B cell (primary cell): Measurements from ENCODE around the gene ALX3. TPM values are rescaled to one million over a fixed set of nuclear protein-coding genes. Genes with fewer than 3 reads are reported as not detected.

Source experiments
- ATAC-seq: fragments of 200-7000 bp; cut with Tn5 transposase; one replicate; pipeline ENCODE4 v1.10.0; 2021; ENCODE audit warnings: low read depth, mild to moderate bottlenecking, moderate number of reproducible peaks, moderate library complexity
- CTCF ChIA-PET: fragments of 350-600 bp; sonication (Branson Sonifier 250); formaldehyde crosslinking; loops from one replicate; lab custom pipeline; 2021; ENCODE audit warnings: antibody characterized with exemption, inconsistent platforms; lab: Charles Lee
- POLR2A ChIA-PET: fragments of 350-600 bp; sonication (Branson Sonifier 250); formaldehyde crosslinking; loops from one replicate; lab custom pipeline; 2021; ENCODE audit warnings: antibody characterized with exemption; lab: Charles Lee
- DNase-seq: peaks from one replicate; pipeline ENCODE4 v3.0.0; 2013
- H2AFZ ChIP-seq: 2 replicates; pipeline ENCODE4 v1.6.1; 2012; ENCODE audit warnings: mild to moderate bottlenecking, low read depth, low read length; ENCODE audit not compliant: insufficient read depth, poor library complexity, severe bottlenecking
- H3K27ac ChIP-seq, 2 donors: 1 replicate in 1 of 2; 2 replicates in 1 of 2; pipeline ENCODE4 v1.5.1; 2012 to 2013; ENCODE audit warnings: low read length in 2 of 2, mild to moderate bottlenecking in 2 of 2, moderate library complexity in 1 of 2
- H3K27me3 ChIP-seq, 4 experiments: fragments of 200-600 bp in 1 of 4; sonication (generic) in 1 of 4; replicated peaks in 1 of 4; 1 replicate in 2 of 4; 2 replicates in 2 of 4; pipeline versions ENCODE4 v1.6.1 to v1.7.0; 2013 to 2016; ENCODE audit warnings: low read length in 3 of 4, mild to moderate bottlenecking in 2 of 4, mixed read lengths in 1 of 4, moderate library complexity in 1 of 4; ENCODE audit not compliant: insufficient read depth in 4 of 4, control insufficient read depth in 3 of 4; ENCODE audit errors: control extremely low read depth in 1 of 4
- H3K36me3 ChIP-seq, 2 experiments: replicated peaks in 1 of 2; 1 replicate in 1 of 2; 2 replicates in 1 of 2; pipeline versions ENCODE4 v1.6.1 to v1.7.1; 2013; ENCODE audit warnings: low read length in 1 of 2; ENCODE audit not compliant: insufficient read depth in 2 of 2, control insufficient read depth in 1 of 2; ENCODE audit errors: control extremely low read depth in 1 of 2, extremely low read depth in 1 of 2
- H3K4me1 ChIP-seq, 2 donors: fragments of 200-600 bp in 1 of 2; sonication (generic) in 1 of 2; 1 replicate in 1 of 2; 2 replicates in 1 of 2; pipeline versions ENCODE4 v1.5.1 to v1.6.1; 2013 to 2017; ENCODE audit warnings: low read length in 2 of 2; ENCODE audit not compliant: control insufficient read depth in 2 of 2, insufficient read depth in 2 of 2
- H3K4me2 ChIP-seq: replicated peaks from 2 replicates; pipeline ENCODE3; 2012; ENCODE audit warnings: mild to moderate bottlenecking, low read depth, low read length; ENCODE audit not compliant: poor library complexity, severe bottlenecking
- H3K4me3 ChIP-seq, 5 experiments: fragments of 200-600 bp in 1 of 5; sonication (generic) in 1 of 5; 1 replicate in 3 of 5; 2 replicates in 2 of 5; pipeline versions ENCODE4 v1.5.1 to v1.7.0; 2011 to 2016; ENCODE audit warnings: low read length in 4 of 5, mild to moderate bottlenecking in 4 of 5, low read depth in 2 of 5, control low read depth in 1 of 5, moderate library complexity in 1 of 5; ENCODE audit not compliant: insufficient read depth in 1 of 5; ENCODE audit errors: control extremely low read depth in 1 of 5, extremely low read depth in 1 of 5
- H3K79me2 ChIP-seq: fragments of 200-600 bp; sonication (generic); one replicate; pipeline ENCODE4 v1.6.0; 2016; ENCODE audit warnings: low read length; ENCODE audit not compliant: control insufficient read depth, insufficient read depth
- H3K9ac ChIP-seq: fragments of 200-600 bp; sonication (generic); 2 replicates; pipeline ENCODE4 v1.6.1; 2017; ENCODE audit warnings: mild to moderate bottlenecking, low read length, moderate library complexity
- H3K9me3 ChIP-seq, 3 donors: one replicate each; pipeline versions ENCODE4 v1.6.1 to v1.7.1; 2013; ENCODE audit warnings: low read length in 2 of 3; ENCODE audit not compliant: control insufficient read depth in 2 of 3, insufficient read depth in 1 of 3; ENCODE audit errors: control extremely low read depth in 1 of 3
- H4K20me1 ChIP-seq: 2 replicates; pipeline ENCODE4 v1.6.0; 2012; ENCODE audit warnings: mild to moderate bottlenecking, low read length; ENCODE audit not compliant: insufficient read depth, control insufficient read depth, poor library complexity, severe bottlenecking
- H3K27ac Mint-ChIP-seq: one replicate; pipeline ENCODE4 v1.8.0; 2021; ENCODE audit warnings: mixed read lengths
- H3K27me3 Mint-ChIP-seq: one replicate; pipeline ENCODE4 v1.8.0; 2021; ENCODE audit warnings: mixed read lengths
- H3K4me1 Mint-ChIP-seq: one replicate; pipeline ENCODE4 v1.8.0; 2021; ENCODE audit warnings: mixed read lengths
- H3K4me3 Mint-ChIP-seq: one replicate; pipeline ENCODE4 v1.8.0; 2021; ENCODE audit warnings: mixed read lengths
- H3K9me3 Mint-ChIP-seq: one replicate; pipeline ENCODE4 v1.8.0; 2022; ENCODE audit warnings: mixed read lengths; ENCODE audit not compliant: insufficient read depth
- CTCF ChIP-seq: fragments of 200-600 bp; IDR thresholded peaks from one replicate; pipeline ENCODE4 v1.8.0; 2022; ENCODE audit warnings: antibody characterized with exemption, mild to moderate bottlenecking
- EZH2 ChIP-seq: IDR thresholded peaks from 2 replicates; pipeline ENCODE4 v1.6.1; 2012; ENCODE audit warnings: borderline replicate concordance, low read depth, mild to moderate bottlenecking, moderate library complexity, low read length; ENCODE audit not compliant: insufficient read depth, poor library complexity, severe bottlenecking
- WGBS: methylation state at CpG from one replicate; pipeline ENCODE4 v1.1.5; 2013; ENCODE audit warnings: missing lambda C conversion rate; ENCODE audit not compliant: insufficient coverage; 5-methylcytosine and 5-hydroxymethylcytosine counted together
- intact Hi-C: fragments of 100-400 bp; cut with micrococcal nuclease; formaldehyde crosslinking; loops from one replicate; pipeline ENCODE4 v1.10.0; 2022
- polyA plus RNA-seq: library from polyadenylated mRNA; depleted of rRNA; stranded (reverse); fragments of >200 nt; gene quantifications from 2 replicates; pipeline ENCODE4 v1.2.3, GENCODE V29; 2012
- total RNA-seq, 2 donors: library from RNA; stranded (reverse); fragments of 120-200 nt in 1 of 2; gene quantifications; 1 replicate in 1 of 2; 2 replicates in 1 of 2; pipeline versions ENCODE4 v1.2.3 to v1.2.4, GENCODE V29; 2013 to 2022

Gene ALX3
- total and polyA plus RNA-seq, 2 donors (not counting 1 experiment from before 2014, with no cell fraction given) = not detected

DNA sequence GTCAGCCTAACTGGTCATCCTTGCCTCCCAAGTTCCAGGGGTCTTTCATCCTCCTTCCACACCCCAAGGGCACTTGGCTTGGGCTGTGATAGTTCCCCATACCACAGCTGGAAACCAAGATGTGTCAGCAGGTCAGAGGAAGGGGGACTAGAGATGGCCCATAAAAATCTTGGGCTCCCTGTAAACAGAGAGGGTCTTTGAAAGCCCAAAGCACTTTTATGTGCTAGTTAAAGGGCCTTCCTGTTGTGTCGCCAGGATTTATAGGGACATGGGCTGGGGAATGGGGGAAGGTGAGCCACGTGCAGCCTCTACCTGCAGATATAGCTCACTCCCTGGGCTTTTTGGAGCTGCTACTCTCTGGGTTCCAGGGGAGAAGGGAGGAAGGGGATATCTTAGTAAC lies 29.9 kb upstream of the ALX3 start:
- peaks cover 0 to 3% (median 0%) of the 10 kb centered on the region in 4 experiments for H3K27me3 ChIP-seq
- H3K36me3 ChIP-seq = no peaks in the 10 kb centered on the region
- no peak for ATAC-seq
- ChIA-PET POLR2A (no interaction called here), CTCF (interaction anchor here (2.4 to 6.6 kb wide), 2 partner anchors 12 to 48 kb away, joined by 6 to 93 read pairs; no protein-coding TSS in a partner anchor)
- no peak overlapping the region for H3K27ac ChIP-seq
- Mint-ChIP-seq H3K4me3 (no peak overlapping the region), H3K9me3 (no peaks in the 10 kb centered on the region), H3K27me3 (peaks cover 12% of the 10 kb centered on the region), H3K4me1 (peaks cover 26% of the 10 kb centered on the region), H3K27ac (no peak overlapping the region)
- no peak overlapping the region for H2AFZ ChIP-seq
- H4K20me1 ChIP-seq = no peaks in the 10 kb centered on the region
- H3K4me1 ChIP-seq = peaks cover 17 to 24% of the 10 kb centered on the region in 2 donors
- no peak overlapping the region for H3K9ac ChIP-seq
- no peak for DNase-seq
- TF ChIP-seq EZH2 = no peak
- TF ChIP-seq CTCF = no peak
- intact Hi-C loops = no loop called here
- H3K4me3 ChIP-seq = no peak overlapping the region
- peaks cover 0 to 3% (median 0%) of the 10 kb centered on the region in 3 donors for H3K9me3 ChIP-seq
- WGBS = 60% methylated on average over 1 of the region's 2 CpGs
- no peak overlapping the region for H3K4me2 ChIP-seq
- H3K79me2 ChIP-seq = no peaks in the 10 kb centered on the region

- Histone ChIP-seq H3K79me2 (no peaks in the 10 kb centered on the region), H3K4me1 (peaks cover 17 to 24% of the 10 kb centered on the region in 2 donors), H3K27ac (no peak overlapping the region), H3K36me3 (no peaks in the 10 kb centered on the region), H3K9me3 (peaks cover 0 to 3% (median 0%) of the 10 kb centered on the region in 3 donors), H3K4me2 (no peak overlapping the region), H3K9ac (no peak overlapping the region), H3K27me3 (peaks cover 0 to 3% (median 0%) of the 10 kb centered on the region in 4 experiments), H2AFZ (no peak overlapping the region), H4K20me1 (no peaks in the 10 kb centered on the region), H3K4me3 (no peak overlapping the region)
- Mint-ChIP-seq H3K4me3 (no peak overlapping the region), H3K27me3 (peaks cover 18% of the 10 kb centered on the region), H3K27ac (no peak overlapping the region), H3K9me3 (no peaks in the 10 kb centered on the region), H3K4me1 (peaks cover 21% of the 10 kb centered on the region)
- ChIA-PET CTCF (interaction anchor here (0.7 to 3.9 kb wide), 5 partner anchors 8 to 44 kb away, joined by 3 to 21 read pairs (median 4); no protein-coding TSS in a partner anchor), POLR2A (no interaction called here)
- intact Hi-C loops = no loop called here
- 81% methylated on average over 6 of the region's 9 CpGs for WGBS
- TF ChIP-seq CTCF (no peak), EZH2 (no peak)
- no peak for DNase-seq
- ATAC-seq = no peak
These were observed 28.0 kb upstream of the ALX3 start for GRCh38 chr1:110098222-110099026.
